NB4 (cell line): Measurements from ENCODE around the gene C12orf60.
"Not testable (repeated sequence)": the region's sequence is repeated elsewhere in the genome, so short reads cannot be mapped to it uniquely, and the experiment has no call there.

ENCODE experiments used
- POLR2A ChIP-seq: IDR thresholded peaks from 2 replicates; pipeline ENCODE4 v1.6.1; 2011; ENCODE audit warnings: mild to moderate bottlenecking; ENCODE audit not compliant: insufficient read length; ENCODE audit errors: extremely low read depth
- TF ChIP-seq, protein P1 (sequence below): IDR thresholded peaks from one replicate; pipeline ENCODE4 v1.5.1; 2012; ENCODE audit warnings: low read depth, low read length
- TF ChIP-seq, protein P2 (sequence below): IDR thresholded peaks from 2 replicates; pipeline ENCODE4 v1.6.1; 2011; ENCODE audit warnings: low read depth, low read length

DNA sequence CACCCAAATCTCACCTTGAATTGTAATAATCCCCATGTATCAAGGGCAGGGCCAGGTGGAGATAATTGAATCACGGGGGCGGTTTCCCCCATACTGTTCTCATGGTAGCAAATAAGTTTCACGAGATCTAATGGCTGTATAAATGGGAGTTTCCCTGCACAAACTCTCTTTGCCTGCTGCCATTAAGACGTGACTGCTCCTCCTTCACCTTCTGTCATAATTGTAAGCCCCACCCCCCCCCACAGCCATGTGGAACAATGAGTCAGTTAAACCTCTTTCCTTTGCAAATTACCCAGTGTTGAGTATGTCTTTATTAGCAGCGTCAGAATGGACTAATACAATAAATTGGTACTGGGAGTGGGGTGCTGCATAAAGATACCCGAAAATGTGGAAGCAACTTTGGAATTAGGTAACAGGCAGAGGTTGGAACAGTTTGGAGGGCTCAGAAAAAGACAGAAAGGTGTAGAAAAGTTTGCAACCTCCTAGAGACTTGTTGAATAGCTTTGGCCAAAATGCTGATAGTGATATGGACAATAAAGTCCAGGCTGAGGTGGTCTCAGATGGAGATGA is 43.7 kb upstream of the C12orf60 start:
- TF ChIP-seq, protein P1, sequence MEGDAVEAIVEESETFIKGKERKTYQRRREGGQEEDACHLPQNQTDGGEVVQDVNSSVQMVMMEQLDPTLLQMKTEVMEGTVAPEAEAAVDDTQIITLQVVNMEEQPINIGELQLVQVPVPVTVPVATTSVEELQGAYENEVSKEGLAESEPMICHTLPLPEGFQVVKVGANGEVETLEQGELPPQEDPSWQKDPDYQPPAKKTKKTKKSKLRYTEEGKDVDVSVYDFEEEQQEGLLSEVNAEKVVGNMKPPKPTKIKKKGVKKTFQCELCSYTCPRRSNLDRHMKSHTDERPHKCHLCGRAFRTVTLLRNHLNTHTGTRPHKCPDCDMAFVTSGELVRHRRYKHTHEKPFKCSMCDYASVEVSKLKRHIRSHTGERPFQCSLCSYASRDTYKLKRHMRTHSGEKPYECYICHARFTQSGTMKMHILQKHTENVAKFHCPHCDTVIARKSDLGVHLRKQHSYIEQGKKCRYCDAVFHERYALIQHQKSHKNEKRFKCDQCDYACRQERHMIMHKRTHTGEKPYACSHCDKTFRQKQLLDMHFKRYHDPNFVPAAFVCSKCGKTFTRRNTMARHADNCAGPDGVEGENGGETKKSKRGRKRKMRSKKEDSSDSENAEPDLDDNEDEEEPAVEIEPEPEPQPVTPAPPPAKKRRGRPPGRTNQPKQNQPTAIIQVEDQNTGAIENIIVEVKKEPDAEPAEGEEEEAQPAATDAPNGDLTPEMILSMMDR = not testable (repeated sequence)
- TF ChIP-seq POLR2A = not testable (repeated sequence)
- TF ChIP-seq, protein P2, sequence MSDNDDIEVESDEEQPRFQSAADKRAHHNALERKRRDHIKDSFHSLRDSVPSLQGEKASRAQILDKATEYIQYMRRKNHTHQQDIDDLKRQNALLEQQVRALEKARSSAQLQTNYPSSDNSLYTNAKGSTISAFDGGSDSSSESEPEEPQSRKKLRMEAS = not testable (repeated sequence)
